MM.1S (cell line): Measurements from ENCODE around the gene NRXN3.

ENCODE experiments used
- DNase-seq: peaks from one replicate; pipeline ENCODE4 v3.0.0-alpha.2; 2015
- H2AFZ ChIP-seq: fragments of 300-600 bp; sonication (generic); 2 replicates; pipeline ENCODE4 v1.6.0; 2016; ENCODE audit warnings: antibody characterized with exemption, low read length
- H3F3A ChIP-seq: fragments of 300-600 bp; sonication (generic); 2 replicates; pipeline ENCODE4 v1.6.1; 2016; ENCODE audit warnings: mild to moderate bottlenecking, antibody characterized with exemption, low read length, moderate library complexity, mixed read lengths; ENCODE audit not compliant: insufficient read depth
- H3K27ac ChIP-seq: fragments of 300-600 bp; sonication (generic); 2 replicates; pipeline ENCODE4 v1.5.1; 2016; ENCODE audit warnings: mild to moderate bottlenecking, low read length
- H3K27me3 ChIP-seq: fragments of 300-600 bp; sonication (generic); replicated peaks from 2 replicates; pipeline ENCODE4 v1.6.0; 2016; ENCODE audit warnings: low read length; ENCODE audit not compliant: insufficient read depth
- H3K36me3 ChIP-seq: fragments of 300-600 bp; sonication (generic); replicated peaks from 2 replicates; pipeline ENCODE4 v1.6.1; 2016; ENCODE audit warnings: mild to moderate bottlenecking, low read length, mixed read lengths; ENCODE audit not compliant: insufficient read depth
- H3K4me1 ChIP-seq: fragments of 300-600 bp; sonication (generic); 2 replicates; pipeline ENCODE4 v1.6.1; 2016; ENCODE audit warnings: low read length, mixed read lengths
- H3K4me2 ChIP-seq: fragments of 300-600 bp; sonication (generic); 2 replicates; pipeline ENCODE4 v1.6.0; 2016; ENCODE audit warnings: low read depth, low read length
- H3K4me3 ChIP-seq: fragments of 300-600 bp; sonication (generic); 2 replicates; pipeline ENCODE4 v1.5.1; 2016; ENCODE audit warnings: low read length, mixed read lengths
- H3K79me2 ChIP-seq: fragments of 300-600 bp; sonication (generic); 2 replicates; pipeline ENCODE4 v1.6.1; 2016; ENCODE audit warnings: mixed run types, low read length, mixed read lengths
- H3K9ac ChIP-seq: fragments of 300-600 bp; sonication (generic); 2 replicates; pipeline ENCODE4 v1.6.1; 2016; ENCODE audit warnings: low read length, mixed read lengths
- H3K9me2 ChIP-seq: fragments of 300-600 bp; sonication (generic); replicated peaks from 2 replicates; pipeline ENCODE4 v1.6.1; 2016; ENCODE audit warnings: mild to moderate bottlenecking, low read length, mixed read lengths; ENCODE audit not compliant: insufficient read depth
- H3K9me3 ChIP-seq: fragments of 300-600 bp; sonication (generic); replicated peaks from 2 replicates; pipeline ENCODE4 v1.6.1; 2016; ENCODE audit warnings: mild to moderate bottlenecking, low read length, mixed read lengths; ENCODE audit not compliant: insufficient read depth
- H4K20me1 ChIP-seq: fragments of 300-600 bp; sonication (generic); 2 replicates; pipeline ENCODE4 v1.6.1; 2016; ENCODE audit warnings: mild to moderate bottlenecking, low read length, moderate library complexity, mixed read lengths; ENCODE audit not compliant: insufficient read depth
- EZH2 ChIP-seq: fragments of 300-600 bp; sonication (generic); optimal IDR thresholded peaks from 2 replicates; pipeline ENCODE3; 2017; ENCODE audit warnings: low read depth, mild to moderate bottlenecking, antibody characterized with exemption, low read length, mixed read lengths
- EZH2phosphoT487 ChIP-seq: fragments of 300-600 bp; sonication (generic); IDR thresholded peaks from 2 replicates; pipeline ENCODE4 v1.6.1; 2018; ENCODE audit warnings: antibody characterized with exemption, low read length
- TF ChIP-seq, protein P1 (sequence below): fragments of 300-600 bp; sonication (generic); IDR thresholded peaks from 2 replicates; pipeline ENCODE4 v1.5.1; 2016; ENCODE audit warnings: antibody characterized with exemption, low read length, mixed read lengths

Gene NRXN3

DNA sequence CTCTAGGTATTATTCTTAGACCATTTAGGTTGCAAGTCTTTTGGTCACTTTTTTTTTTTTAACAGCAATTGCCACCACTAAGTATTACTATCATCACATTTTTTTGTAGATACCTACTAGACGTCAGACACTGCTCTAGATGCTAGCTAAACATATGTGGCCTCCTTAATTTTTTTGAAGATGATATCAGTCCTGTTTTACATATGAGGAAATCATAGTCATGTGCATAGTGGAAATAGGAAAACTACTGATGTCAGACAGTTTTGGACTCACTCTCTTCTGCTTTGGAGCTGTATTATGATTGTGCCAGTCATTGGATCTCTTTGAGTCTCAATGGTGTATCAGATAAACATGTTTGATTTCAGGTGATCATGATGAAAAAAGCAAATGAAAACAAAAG lies 1736.8 kb downstream of the NRXN3 start:
- no peak for DNase-seq
- H3K4me3 ChIP-seq, result no peak overlapping the region
- H3K9me3 ChIP-seq, result no peaks in the 10 kb centered on the region
- H3K79me2 ChIP-seq, result no peaks in the 10 kb centered on the region
- H3K27ac ChIP-seq, result no peak overlapping the region
- no peak overlapping the region for H3K4me2 ChIP-seq
- H3K27me3 ChIP-seq, result no peaks in the 10 kb centered on the region
- H3K9ac ChIP-seq, result no peak overlapping the region
- H3K9me2 ChIP-seq, result no peaks in the 10 kb centered on the region
- no peaks in the 10 kb centered on the region for H3K36me3 ChIP-seq
- TF ChIP-seq EZH2 (no peak), EZH2phosphoT487 (no peak)
- TF ChIP-seq, protein P1, sequence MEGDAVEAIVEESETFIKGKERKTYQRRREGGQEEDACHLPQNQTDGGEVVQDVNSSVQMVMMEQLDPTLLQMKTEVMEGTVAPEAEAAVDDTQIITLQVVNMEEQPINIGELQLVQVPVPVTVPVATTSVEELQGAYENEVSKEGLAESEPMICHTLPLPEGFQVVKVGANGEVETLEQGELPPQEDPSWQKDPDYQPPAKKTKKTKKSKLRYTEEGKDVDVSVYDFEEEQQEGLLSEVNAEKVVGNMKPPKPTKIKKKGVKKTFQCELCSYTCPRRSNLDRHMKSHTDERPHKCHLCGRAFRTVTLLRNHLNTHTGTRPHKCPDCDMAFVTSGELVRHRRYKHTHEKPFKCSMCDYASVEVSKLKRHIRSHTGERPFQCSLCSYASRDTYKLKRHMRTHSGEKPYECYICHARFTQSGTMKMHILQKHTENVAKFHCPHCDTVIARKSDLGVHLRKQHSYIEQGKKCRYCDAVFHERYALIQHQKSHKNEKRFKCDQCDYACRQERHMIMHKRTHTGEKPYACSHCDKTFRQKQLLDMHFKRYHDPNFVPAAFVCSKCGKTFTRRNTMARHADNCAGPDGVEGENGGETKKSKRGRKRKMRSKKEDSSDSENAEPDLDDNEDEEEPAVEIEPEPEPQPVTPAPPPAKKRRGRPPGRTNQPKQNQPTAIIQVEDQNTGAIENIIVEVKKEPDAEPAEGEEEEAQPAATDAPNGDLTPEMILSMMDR, result no peak
- H3K4me1 ChIP-seq, result no peaks in the 10 kb centered on the region
- no peaks in the 10 kb centered on the region for H4K20me1 ChIP-seq
- H2AFZ ChIP-seq, result no peak overlapping the region
- H3F3A ChIP-seq, result no peaks in the 10 kb centered on the region

- no peak for DNase-seq
- Histone ChIP-seq H3K27me3 (no peaks in the 10 kb centered on the region), H4K20me1 (no peaks in the 10 kb centered on the region), H3K4me3 (no peak overlapping the region), H3K36me3 (no peaks in the 10 kb centered on the region), H2AFZ (no peak overlapping the region), H3K4me1 (no peaks in the 10 kb centered on the region), H3F3A (no peaks in the 10 kb centered on the region), H3K9ac (no peak overlapping the region), H3K79me2 (no peaks in the 10 kb centered on the region), H3K4me2 (no peak overlapping the region), H3K27ac (no peak overlapping the region), H3K9me3 (no peaks in the 10 kb centered on the region), H3K9me2 (no peaks in the 10 kb centered on the region)
- TF ChIP-seq EZH2phosphoT487 (no peak), EZH2 (no peak)
- TF ChIP-seq, protein P1, result no peak
Measured at GRCh38 chr14:79910086-79910485, 1739.9 kb downstream of the NRXN3 start.

DNA sequence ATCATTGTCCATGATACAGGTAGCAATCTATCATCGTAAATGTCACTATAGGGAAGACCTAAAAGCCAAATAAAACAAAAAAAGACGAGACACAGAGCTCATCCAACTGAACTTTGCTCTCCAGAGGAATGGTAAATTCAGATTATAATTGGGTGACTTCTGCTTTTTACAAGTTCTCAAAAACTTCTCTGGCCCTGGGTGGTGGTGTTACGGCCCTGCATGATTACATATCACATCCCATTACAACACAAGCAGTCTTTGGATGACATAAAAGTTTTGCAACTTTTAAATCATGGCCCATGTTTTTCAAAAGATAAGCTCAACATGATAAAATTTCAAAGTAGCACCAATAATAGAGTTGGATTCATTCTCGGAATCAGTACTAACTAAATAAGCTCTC lies 1741.6 kb downstream of the NRXN3 start:
- no peak for DNase-seq
- H3K9me3 ChIP-seq, result no peaks in the 10 kb centered on the region
- H3K4me2 ChIP-seq, result no peak overlapping the region
- TF ChIP-seq, protein P1, result no peak
- no peak for TF ChIP-seq EZH2
- TF ChIP-seq EZH2phosphoT487, result no peak
- no peak overlapping the region for H3K27ac ChIP-seq
- no peaks in the 10 kb centered on the region for H3K36me3 ChIP-seq
- H2AFZ ChIP-seq, result no peak overlapping the region
- H3K4me1 ChIP-seq, result no peaks in the 10 kb centered on the region
- no peaks in the 10 kb centered on the region for H3K27me3 ChIP-seq
- no peaks in the 10 kb centered on the region for H4K20me1 ChIP-seq
- H3F3A ChIP-seq, result no peaks in the 10 kb centered on the region
- no peaks in the 10 kb centered on the region for H3K9me2 ChIP-seq
- H3K9ac ChIP-seq, result no peak overlapping the region
- no peak overlapping the region for H3K4me3 ChIP-seq
- no peaks in the 10 kb centered on the region for H3K79me2 ChIP-seq

DNA sequence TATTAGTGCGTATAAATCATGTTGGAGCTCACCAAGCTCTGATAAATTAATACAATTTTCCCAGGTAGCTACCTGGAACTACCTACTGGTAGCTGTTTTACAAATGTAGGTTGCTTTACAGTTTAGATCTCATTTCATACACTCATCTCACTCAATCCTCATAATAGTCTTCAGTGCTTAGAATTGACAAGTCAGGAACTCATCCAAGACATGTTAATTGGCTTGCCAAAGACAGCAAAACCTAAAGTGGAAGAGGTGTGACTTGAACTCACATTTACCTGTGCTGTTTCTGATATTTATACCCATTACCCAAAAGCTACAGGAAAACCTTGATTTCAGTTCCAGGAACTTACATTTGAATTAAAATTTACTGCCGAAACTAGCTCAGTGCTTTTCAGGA lies 1744.4 kb downstream of the NRXN3 start:
- Histone ChIP-seq H3K9me2 (no peaks in the 10 kb centered on the region), H3K4me1 (no peaks in the 10 kb centered on the region), H3K79me2 (no peaks in the 10 kb centered on the region), H3F3A (no peaks in the 10 kb centered on the region), H3K36me3 (no peaks in the 10 kb centered on the region), H3K4me3 (no peak overlapping the region), H3K9me3 (no peaks in the 10 kb centered on the region), H3K27me3 (no peaks in the 10 kb centered on the region), H4K20me1 (no peaks in the 10 kb centered on the region), H3K27ac (no peak overlapping the region), H2AFZ (no peak overlapping the region), H3K4me2 (no peak overlapping the region), H3K9ac (no peak overlapping the region)
- TF ChIP-seq, protein P1, result no peak
- no peak for DNase-seq
